Breast epithelium (tissue), 4 donors: ENCODE measurements around the gene KCTD4. TPM values are rescaled to one million over a fixed set of nuclear protein-coding genes. Genes with fewer than 3 reads are reported as not detected.
A peak's percentile ranks its signal among the peaks of the same experiment; 100 is the strongest.
"Not testable (repeated sequence)": the region's sequence is repeated elsewhere in the genome, so short reads cannot be mapped to it uniquely, and the experiment has no call there.

Experiments used
- DNase-seq, 2 donors: peaks; one replicate each; pipeline ENCODE4 v3.0.0-alpha.2; 2019; ENCODE audit warnings: low spot score in 2 of 2
- H3K27ac ChIP-seq, 2 donors: fragments of 200-600 bp; sonication (generic) in 1 of 2; one replicate each; pipeline ENCODE4 v1.5.1; 2016 to 2019; ENCODE audit warnings: mild to moderate bottlenecking in 1 of 2
- H3K27me3 ChIP-seq, 2 donors: fragments of 200-600 bp; sonication (generic) in 1 of 2; one replicate each; pipeline versions ENCODE4 v1.5.1 to v1.6.0; 2017 to 2019; ENCODE audit warnings: control low read depth in 1 of 2, mild to moderate bottlenecking in 1 of 2
- H3K36me3 ChIP-seq: fragments of 200-600 bp; one replicate; pipeline ENCODE4 v1.5.1; 2019
- H3K4me1 ChIP-seq, 2 donors: fragments of 200-600 bp; sonication (generic); one replicate each; pipeline ENCODE4 v1.5.1; 2016 to 2019; ENCODE audit warnings: control low read depth in 1 of 2
- H3K4me3 ChIP-seq, 3 donors: fragments of 200-600 bp; sonication (generic); 1 replicate in 2 of 3; 2 replicates in 1 of 3; pipeline ENCODE4 v1.5.1; 2016 to 2019; ENCODE audit warnings: mild to moderate bottlenecking in 3 of 3, moderate library complexity in 2 of 3
- H3K9me3 ChIP-seq, 2 donors: fragments of 200-600 bp; sonication (generic) in 1 of 2; one replicate each; pipeline ENCODE4 v1.5.1; 2016 to 2019; ENCODE audit warnings: control low read depth in 1 of 2
- CTCF ChIP-seq, 3 donors: fragments of 450-650 bp; IDR thresholded peaks; one replicate each; pipeline ENCODE4 v1.5.1; 2016 to 2017; ENCODE audit warnings: antibody characterized with exemption in 3 of 3, mild to moderate bottlenecking in 3 of 3, moderate library complexity in 3 of 3
- POLR2A ChIP-seq: fragments of 450-650 bp; IDR thresholded peaks from one replicate; pipeline ENCODE4 v1.6.1; 2016; ENCODE audit warnings: antibody characterized with exemption, mild to moderate bottlenecking, moderate library complexity
- POLR2AphosphoS5 ChIP-seq, 3 donors: sonication (generic); formaldehyde crosslinking; IDR thresholded peaks; one replicate each; pipeline ENCODE4 v1.6.1; 2017; ENCODE audit warnings: antibody characterized with exemption in 3 of 3
- intact Hi-C: fragments of 100-400 bp; cut with DNase I; formaldehyde crosslinking; loops from one replicate; pipeline ENCODE4 v1.15.1; 2023; ENCODE audit warnings: low total_unique reads
- total RNA-seq, 3 donors: library from RNA; depleted of rRNA; stranded (reverse); fragments of >200 nt; gene quantifications; one replicate each; pipeline ENCODE4 v1.1.0, GENCODE V29; 2016

The KCTD4 gene
- total RNA-seq, 3 donors from 2014 or later = 0.33 TPM; not detected in 2

- no peaks in the 10 kb centered on the region for H3K4me1 ChIP-seq
- H3K36me3 ChIP-seq = no peaks in the 10 kb centered on the region
- no peak overlapping the region for H3K4me3 ChIP-seq
- intact Hi-C loops = no loop called here
- DNase-seq = no peak
- H3K27ac ChIP-seq = no peak overlapping the region
- no peaks in the 10 kb centered on the region for H3K9me3 ChIP-seq
- no peak for TF ChIP-seq POLR2A
- TF ChIP-seq POLR2AphosphoS5 (IDR thresholded peaks at IDR 0.05) = no peak
- TF ChIP-seq CTCF (IDR thresholded peaks at IDR 0.05) = no peak
- no peaks in the 10 kb centered on the region for H3K27me3 ChIP-seq
Observed at GRCh38 chr13:45196622-45197021, 4.2 kb downstream of the KCTD4 start.

- TF ChIP-seq CTCF (IDR thresholded peaks at IDR 0.05) (no peak), POLR2AphosphoS5 (IDR thresholded peaks at IDR 0.05) (no peak), POLR2A (no peak)
- Histone ChIP-seq H3K27me3 (no peaks in the 10 kb centered on the region), H3K9me3 (no peaks in the 10 kb centered on the region), H3K4me3 (no peak overlapping the region), H3K4me1 (no peaks in the 10 kb centered on the region), H3K27ac (no peak overlapping the region), H3K36me3 (no peaks in the 10 kb centered on the region)
- intact Hi-C loops = no loop called here
- no peak for DNase-seq
Observed at GRCh38 chr13:45196096-45196495, 4.7 kb downstream of the KCTD4 start.

GRCh38 chr13:45195421-45195820 lies 5.4 kb downstream of the KCTD4 start:
- Histone ChIP-seq H3K4me1 (no peaks in the 10 kb centered on the region), H3K27ac (no peak overlapping the region)
- TF ChIP-seq CTCF (IDR thresholded peaks at IDR 0.05) (no peak), POLR2A (no peak), POLR2AphosphoS5 (IDR thresholded peaks at IDR 0.05) (no peak)

GRCh38 chr13:45194081-45194939 lies 6.5 kb downstream of the KCTD4 start:
- Histone ChIP-seq H3K9me3 (no peaks in the 10 kb centered on the region), H3K4me1 (no peaks in the 10 kb centered on the region), H3K4me3 (peak overlapping the region in 2 of 3 donors; percentile 1 to 25), H3K27me3 (no peaks in the 10 kb centered on the region), H3K36me3 (no peaks in the 10 kb centered on the region), H3K27ac (no peak overlapping the region)
- TF ChIP-seq POLR2AphosphoS5 (IDR thresholded peaks at IDR 0.05) (no peak), CTCF (IDR thresholded peaks at IDR 0.05) (peak in 2 of 3 donors; percentile 11 to 19)
- intact Hi-C loops = no loop called here
- DNase-seq = peak in 1 of 2 donors; percentile 40

More at GRCh38 chr13:45195421-45195820, 5.4 kb downstream of the KCTD4 start:
- no peaks in the 10 kb centered on the region for H3K9me3 ChIP-seq
- no peak for DNase-seq
- no peaks in the 10 kb centered on the region for H3K36me3 ChIP-seq
- no peak overlapping the region for H3K4me3 ChIP-seq
- H3K27me3 ChIP-seq = no peaks in the 10 kb centered on the region
- intact Hi-C loops = no loop called here

GRCh38 chr13:45191874-45192273 lies 9.0 kb downstream of the KCTD4 start:
- intact Hi-C loops = no loop called here
- no peak for DNase-seq
- Histone ChIP-seq H3K36me3 (no peaks in the 10 kb centered on the region), H3K27me3 (no peaks in the 10 kb centered on the region), H3K4me1 (no peaks in the 10 kb centered on the region), H3K4me3 (no peak overlapping the region), H3K9me3 (no peaks in the 10 kb centered on the region), H3K27ac (no peak overlapping the region)
- no peak for TF ChIP-seq POLR2AphosphoS5 (IDR thresholded peaks at IDR 0.05)

DNA sequence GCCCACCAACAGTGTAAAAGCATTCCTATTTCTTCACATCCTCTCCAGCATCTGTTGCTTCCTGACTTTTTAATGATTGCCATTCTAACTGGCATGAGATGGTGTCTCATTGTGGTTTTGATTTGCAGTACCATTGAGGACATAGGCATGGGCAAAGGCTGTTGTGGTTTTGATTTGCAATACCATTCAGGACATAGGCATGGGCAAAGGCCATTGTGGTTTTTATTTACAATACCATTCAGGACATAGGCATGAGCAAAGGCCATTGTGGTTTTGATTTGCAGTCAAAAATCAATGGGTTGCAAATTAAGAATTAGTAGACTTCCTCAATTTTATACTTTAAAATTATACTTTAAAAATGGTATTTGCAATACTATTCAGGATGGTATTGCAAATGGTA lies 11.3 kb downstream of the KCTD4 start:
- H3K27me3 ChIP-seq, H3K36me3 ChIP-seq, H3K4me1 ChIP-seq, intact Hi-C loops, DNase-seq, H3K27ac ChIP-seq, H3K4me3 ChIP-seq, H3K9me3 ChIP-seq: not testable (repeated sequence)

DNA sequence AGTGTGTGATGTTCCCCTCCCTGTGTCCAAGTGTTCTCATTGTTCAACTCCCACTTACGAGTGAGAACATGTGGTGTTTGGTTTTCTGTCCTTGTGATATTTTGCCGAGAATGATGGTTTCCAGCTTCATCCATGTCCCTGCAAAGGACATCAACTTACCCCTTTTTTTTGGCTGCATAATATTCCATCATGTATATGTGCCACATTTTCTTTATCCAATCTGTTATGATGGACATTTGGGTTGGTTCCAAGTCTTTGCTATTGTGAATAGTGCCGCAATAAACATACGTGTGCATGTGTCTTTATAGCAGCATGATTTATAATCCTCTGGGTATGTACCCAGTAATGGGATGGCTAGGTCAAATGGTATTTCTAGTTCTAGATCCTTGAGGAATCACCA lies 11.8 kb downstream of the KCTD4 start:
- H3K36me3 ChIP-seq, H3K27ac ChIP-seq, intact Hi-C loops, H3K9me3 ChIP-seq, H3K4me3 ChIP-seq, H3K4me1 ChIP-seq, DNase-seq, H3K27me3 ChIP-seq: not testable (repeated sequence)
